ENCODE results near the gene RPAP2. TPM values are rescaled to one million over a fixed set of nuclear protein-coding genes. Genes with fewer than 3 reads are reported as not detected.

RPAP2 gene
- total and polyA plus RNA-seq, 2 of the 8 experiments (the other 6 are each of a cell fraction or from before 2014, with no cell fraction given) = 7.9 to 28.4 TPM

DNA sequence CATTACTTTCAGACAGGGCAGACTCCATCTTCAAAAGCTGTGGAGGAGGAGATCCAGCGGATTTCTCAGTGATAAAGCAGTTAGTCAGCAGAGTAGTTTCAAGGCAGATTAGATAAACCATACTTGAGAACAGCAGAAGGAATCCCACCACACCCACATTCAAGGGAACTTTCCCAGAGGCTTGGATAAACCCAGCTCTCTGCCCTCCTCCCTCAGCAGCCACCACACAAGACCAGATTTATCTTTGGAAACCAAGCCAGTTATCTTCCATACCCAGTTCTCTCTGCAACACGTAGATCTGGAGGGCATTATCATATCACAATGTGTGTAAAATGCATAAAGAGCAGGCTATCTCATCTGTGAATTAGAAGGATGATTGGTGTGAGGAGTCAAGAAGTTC, 147.7 kb downstream of the RPAP2 start:
- Histone ChIP-seq H3K79me2 (ENCODE audit: control insufficient read depth in 1 of 2, insufficient read depth in 2 of 2, low read length in 2 of 2) (no peaks in the 10 kb centered on the region), H3K36me3 (ENCODE audit: control insufficient read depth in 2 of 4, insufficient read depth in 4 of 4, low read length in 3 of 4) (no peaks in the 10 kb centered on the region), H2BK20ac (ENCODE audit: low read length) (no peak overlapping the region), H4K91ac (replicated peaks; ENCODE audit: insufficient read length, low read length) (no peak overlapping the region), H4K5ac (ENCODE audit: insufficient read length, low read depth, low read length) (no peak overlapping the region), H3K79me1 (ENCODE audit: low read depth, low read length) (no peaks in the 10 kb centered on the region), H3K9me3 (ENCODE audit: insufficient read depth in 2 of 2, low read depth in 1 of 2, low read length in 1 of 2) (no peaks in the 10 kb centered on the region), H2BK15ac (ENCODE audit: low read length) (no peak overlapping the region), H3K27ac (ENCODE audit: low read depth, low read length) (no peak overlapping the region), H3K4me2 (ENCODE audit: insufficient read depth in 1 of 2, low read depth in 2 of 2, low read length in 2 of 2) (no peak overlapping the region), H4K8ac (ENCODE audit: extremely low read depth, insufficient read depth, low read length) (no peak overlapping the region), H3K23ac (ENCODE audit: insufficient read length) (no peak overlapping the region), H3K23me2 (ENCODE audit: low read depth, low read length) (no peaks in the 10 kb centered on the region), H3K4me1 (replicated peaks in 1 of 4; ENCODE audit: control insufficient read depth in 3 of 4, insufficient read depth in 4 of 4, low read length in 3 of 4) (peaks cover 0 to 5% (median under 1%) of the 10 kb centered on the region in 4 experiments; a peak in 1 of 7 replicates), H2AFZ (ENCODE audit: low read length) (no peak overlapping the region), H4K20me1 (replicated peaks in 1 of 2; ENCODE audit: control insufficient read depth in 1 of 2, insufficient read depth in 2 of 2, low read length in 2 of 2) (no peaks in the 10 kb centered on the region), H3K18ac (ENCODE audit: extremely low read depth, low read length) (no peak overlapping the region), H2AK5ac (ENCODE audit: low read depth, low read length) (no peak overlapping the region), H3K27me3 (replicated peaks in 1 of 4; ENCODE audit: control insufficient read depth in 3 of 4, extremely low read depth in 1 of 4, insufficient read depth in 3 of 4, low read length in 3 of 4) (no peaks in the 10 kb centered on the region; a peak in 1 of 7 replicates), H3K14ac (ENCODE audit: insufficient read length) (no peak overlapping the region), H2BK5ac (ENCODE audit: low read depth, low read length) (no peak overlapping the region), H2BK120ac (replicated peaks; ENCODE audit: low read depth, low read length) (no peak overlapping the region), H2BK12ac (ENCODE audit: low read depth, low read length) (no peak overlapping the region), H3K4ac (replicated peaks; ENCODE audit: insufficient read length, low read depth, low read length) (no peak overlapping the region), H3K56ac (replicated peaks; ENCODE audit: insufficient read length, low read depth, low read length) (no peak overlapping the region), H3K4me3 (ENCODE audit: extremely low read depth in 1 of 4, insufficient read depth in 2 of 4, low read depth in 3 of 4, low read length in 4 of 4) (no peak overlapping the region), H3K9ac (replicated peaks in 1 of 4; ENCODE audit: extremely low read depth in 1 of 4, low read depth in 3 of 4, low read length in 3 of 4) (no peak overlapping the region)
- ChIA-PET POLR2A (ENCODE audit: partially characterized antibody) (no interaction called here), CTCF (ENCODE audit: partially characterized antibody) (no interaction called here)
- DNase-seq (ENCODE audit: low read depth in 1 of 2, low spot score in 2 of 2) (no peak), FAIRE-seq (no peak)
- 85% methylated on average over 2 of the region's 2 CpGs; no CpG with 5 or more reads in 1 of the 2 experiments for WGBS, 2 experiments (ENCODE audit: extremely low coverage in 1 of 2, insufficient coverage in 1 of 2, insufficient read length in 1 of 2, insufficient replicate concordance in 2 of 2, low coverage in 1 of 2, low lambda C conversion rate in 2 of 2, missing lambda C conversion rate in 1 of 2)
- no peak for TF ChIP-seq BACH1 (IDR thresholded peaks at IDR 0.05; ENCODE audit: low read length)
- no peak for TF ChIP-seq SP4 (IDR thresholded peaks at IDR 0.05; ENCODE audit: low read length)
- TF ChIP-seq ZNF274 (IDR thresholded peaks at IDR 0.05; ENCODE audit: borderline replicate concordance, extremely low read depth, low read length) = no peak

All from H1 (cell line).